DMS 273 (cell line): ENCODE measurements around the gene C2CD4D.
"Not testable (repeated sequence)": the region's sequence is repeated elsewhere in the genome, so short reads cannot be mapped to it uniquely, and the experiment has no call there.

Experiments
- DNase-seq: peaks from one replicate; lab custom pipeline; 2025; ENCODE audit not compliant: unreplicated experiment; lab: John Stamatoyannopoulos, UW

C2CD4D gene

DNA sequence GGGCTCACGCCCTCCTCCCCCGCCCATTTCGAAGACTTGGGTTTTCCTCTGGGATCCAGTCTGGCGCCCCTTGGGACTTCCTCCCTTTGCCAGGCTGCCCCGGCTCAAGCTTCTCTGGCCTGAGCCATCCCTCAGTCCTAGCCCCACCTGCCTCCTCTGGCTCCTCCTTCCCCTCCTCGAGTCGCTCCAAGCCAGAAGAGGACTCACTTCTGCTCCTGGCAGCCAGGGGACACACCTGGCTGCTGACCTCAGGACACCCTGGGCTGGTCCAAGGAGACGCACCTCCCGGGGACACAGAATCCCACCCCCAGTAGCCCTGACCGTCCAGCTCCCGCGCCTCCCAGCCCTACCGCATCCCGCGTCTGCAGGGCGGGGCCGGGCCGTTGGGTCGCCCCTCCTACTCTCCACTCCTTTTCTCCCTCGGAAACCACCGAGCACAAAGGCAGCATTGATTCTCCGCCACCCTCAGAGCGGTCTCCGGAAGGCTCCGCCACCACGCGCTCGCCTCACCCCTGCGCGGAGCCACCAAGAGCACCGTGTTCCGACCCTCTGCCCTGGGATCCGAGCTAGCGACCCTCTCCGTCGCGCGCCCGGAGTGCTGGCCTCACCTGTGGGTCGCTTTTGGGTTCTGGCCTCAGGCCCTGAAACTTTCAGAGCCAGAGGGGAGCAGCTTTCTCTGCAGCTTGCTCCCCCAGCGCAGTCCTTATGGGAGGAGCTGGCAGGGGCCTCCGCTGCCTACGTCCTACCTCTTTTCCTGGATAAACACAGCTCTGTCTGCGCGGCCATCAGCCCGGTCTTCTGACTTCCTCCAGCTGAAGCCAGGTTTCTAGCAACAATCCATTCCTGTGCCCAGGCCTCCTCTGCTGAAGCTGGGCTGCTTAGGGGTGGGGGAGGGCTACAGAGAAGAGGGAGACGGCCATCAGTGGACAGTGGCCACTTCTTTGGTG, at the start of gene C2CD4D:
TSS of gene C2CD4D (minus strand) at position 364 of the 947 bp plus-strand sequence. CDS start 831 bp downstream, outside the sequence.
- no peak for DNase-seq

DNA sequence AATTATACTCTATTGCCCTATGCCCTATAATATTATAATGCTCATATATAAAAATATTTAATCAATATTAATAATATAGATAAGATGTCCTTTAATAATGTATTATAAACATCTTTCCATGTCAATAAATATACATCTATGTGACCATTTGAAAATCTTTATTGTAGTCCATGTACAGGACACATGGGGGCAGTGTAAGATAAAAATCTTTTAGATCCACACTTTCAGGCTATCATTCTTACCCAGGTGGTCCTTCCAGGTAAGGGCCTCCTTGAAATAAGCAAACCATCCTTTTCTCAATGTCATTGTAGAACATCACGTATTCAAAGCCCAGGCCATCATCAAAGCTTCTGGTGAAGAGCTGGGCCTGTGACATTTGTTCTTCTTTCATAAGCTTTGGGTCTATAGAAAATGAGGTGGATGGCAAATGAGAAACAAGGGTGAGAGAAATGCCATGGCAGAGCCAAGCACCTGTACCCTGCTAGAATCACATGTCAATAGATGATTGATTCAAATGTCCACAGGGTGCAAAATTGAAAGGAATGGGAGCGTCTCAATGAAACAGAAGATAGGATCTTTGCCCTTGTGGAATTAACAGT, 49.5 kb upstream of the C2CD4D start:
- peak; percentile 35 for DNase-seq

DNA sequence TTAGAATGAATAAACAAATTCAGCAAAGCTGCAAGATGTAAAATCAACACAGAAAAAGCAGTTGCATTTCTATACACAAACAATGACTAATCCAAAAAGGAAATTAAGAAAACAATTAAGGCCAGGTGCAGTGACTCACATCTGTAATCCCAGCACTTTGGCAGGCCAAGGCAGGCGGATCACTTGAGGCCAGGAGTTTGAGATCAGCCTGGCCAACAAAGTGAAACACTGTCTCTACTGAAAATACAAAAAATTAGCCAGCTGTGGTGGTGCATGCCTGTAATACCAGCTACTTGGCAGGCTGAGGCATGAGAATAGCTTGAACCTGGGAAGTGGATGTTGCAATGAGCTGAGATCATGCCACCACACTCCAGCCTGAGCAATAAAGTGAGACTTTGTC, 47.4 kb upstream of the C2CD4D start:
- no peak for DNase-seq

DNA sequence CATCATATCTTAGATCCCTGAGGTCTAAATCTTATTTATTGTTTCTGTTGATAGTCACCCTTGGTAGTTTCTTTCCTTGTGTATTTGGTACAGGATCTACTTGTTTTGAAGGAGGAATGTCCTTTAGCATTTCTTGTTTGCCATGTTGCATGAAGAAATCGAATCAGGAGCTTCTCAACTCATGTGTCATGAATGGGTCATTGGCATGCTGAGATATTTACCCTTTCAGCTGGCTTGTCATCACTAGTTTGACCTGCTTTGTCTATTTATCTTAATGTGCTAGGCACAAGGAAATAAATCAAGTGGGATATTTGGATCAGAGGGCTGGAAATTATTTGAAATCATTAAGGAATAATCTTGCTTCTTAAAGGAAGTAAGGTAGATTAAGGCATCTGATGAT, 45.9 kb upstream of the C2CD4D start:
- no peak for DNase-seq

DNA sequence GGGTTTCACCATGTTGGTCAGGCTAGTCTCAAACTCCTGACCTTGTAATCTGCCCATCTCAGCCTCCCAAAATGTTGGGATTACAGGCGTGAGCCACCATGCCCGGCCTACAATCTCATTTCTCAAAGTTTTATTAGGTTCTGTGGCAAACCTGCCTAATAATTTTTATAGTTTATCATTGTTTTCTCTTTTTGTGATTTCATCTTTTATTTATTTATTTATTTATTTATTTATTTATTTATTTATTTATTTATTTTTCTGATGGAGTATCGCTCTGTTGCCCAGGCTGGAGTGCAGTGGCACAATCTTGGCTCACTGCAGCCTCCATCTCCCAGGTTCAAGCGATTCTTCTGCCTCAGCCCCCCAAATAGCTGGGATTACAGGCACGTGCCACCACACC, 45.3 kb upstream of the C2CD4D start:
- DNase-seq = not testable (repeated sequence)

DNA sequence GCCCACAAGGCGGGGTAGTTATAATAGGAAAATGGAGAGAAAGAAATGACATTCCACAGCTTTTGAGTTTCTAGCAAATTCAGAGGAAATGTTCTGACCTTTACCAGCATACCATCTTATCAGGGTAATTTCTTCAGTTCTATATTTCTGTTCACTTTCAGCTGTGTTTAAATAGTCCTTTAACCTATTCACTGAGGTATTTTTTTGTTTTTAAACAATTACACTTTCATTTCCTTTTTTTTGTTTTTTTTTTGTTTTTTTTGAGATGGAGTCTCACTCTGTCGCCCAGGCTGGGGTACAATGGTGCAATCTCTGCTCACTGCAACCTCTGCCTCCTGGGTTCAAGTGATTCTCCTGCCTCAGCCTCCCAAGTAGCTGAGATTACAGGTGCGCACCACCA, 44.8 kb upstream of the C2CD4D start:
- DNase-seq = not testable (repeated sequence)

DNA sequence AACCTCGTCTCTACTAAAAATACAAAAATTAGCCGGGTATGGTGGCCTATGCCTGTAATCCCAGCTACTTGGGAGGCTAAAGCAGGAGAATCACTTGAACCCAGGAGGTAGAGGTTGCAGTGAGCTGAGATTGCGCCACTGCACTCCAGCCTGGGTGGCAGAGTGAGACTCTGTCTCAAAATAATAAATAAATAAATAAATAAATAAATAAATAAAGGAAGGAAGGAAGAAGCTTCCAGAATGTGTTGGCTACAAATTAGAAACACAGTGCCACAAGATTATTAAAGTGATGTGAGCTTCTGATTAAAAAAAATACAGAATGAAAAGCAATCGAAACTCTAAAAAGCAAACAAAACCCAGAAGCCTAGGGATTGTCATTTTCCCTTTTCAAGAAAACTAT, 44.3 kb upstream of the C2CD4D start:
- not testable (repeated sequence) for DNase-seq

DNA sequence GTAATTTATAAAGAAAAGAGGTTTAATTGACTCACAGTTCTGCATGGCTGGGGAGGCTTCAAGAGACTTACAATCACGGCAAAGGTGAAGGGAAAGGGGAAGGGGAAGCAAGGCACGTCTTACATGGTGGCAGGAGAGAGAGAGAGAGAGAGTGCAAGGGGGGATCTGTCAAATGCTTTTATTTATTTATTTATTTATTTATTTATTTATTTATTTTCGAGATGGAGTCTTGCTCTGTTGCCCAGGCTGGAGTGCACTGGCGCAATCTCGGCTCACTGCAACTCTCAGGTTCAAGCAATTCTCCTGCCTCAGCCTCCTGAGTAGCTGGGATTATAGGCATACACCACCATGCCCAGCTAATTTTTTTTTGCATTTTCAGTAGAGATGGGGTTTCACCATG, 43.3 kb upstream of the C2CD4D start:
- not testable (repeated sequence) for DNase-seq

DNA sequence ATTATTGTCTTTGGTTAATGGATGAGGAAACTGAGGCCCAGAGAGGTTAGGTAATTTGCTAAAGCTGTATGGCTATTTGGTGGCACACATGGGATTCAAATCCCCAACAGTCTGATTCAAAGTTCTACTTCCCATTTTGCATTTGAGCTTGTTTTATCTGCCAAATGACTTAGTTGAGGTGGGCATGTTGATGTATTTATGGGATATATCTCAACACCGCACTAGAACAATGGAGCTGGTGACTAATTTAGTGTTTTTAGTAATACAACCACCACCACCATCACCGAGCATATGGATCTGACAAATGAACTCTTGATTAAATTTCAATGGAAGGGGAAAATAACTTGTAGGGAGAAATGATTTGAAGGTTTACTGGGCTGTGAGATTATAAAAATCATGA, 42.8 kb upstream of the C2CD4D start:
- DNase-seq = no peak

DNA sequence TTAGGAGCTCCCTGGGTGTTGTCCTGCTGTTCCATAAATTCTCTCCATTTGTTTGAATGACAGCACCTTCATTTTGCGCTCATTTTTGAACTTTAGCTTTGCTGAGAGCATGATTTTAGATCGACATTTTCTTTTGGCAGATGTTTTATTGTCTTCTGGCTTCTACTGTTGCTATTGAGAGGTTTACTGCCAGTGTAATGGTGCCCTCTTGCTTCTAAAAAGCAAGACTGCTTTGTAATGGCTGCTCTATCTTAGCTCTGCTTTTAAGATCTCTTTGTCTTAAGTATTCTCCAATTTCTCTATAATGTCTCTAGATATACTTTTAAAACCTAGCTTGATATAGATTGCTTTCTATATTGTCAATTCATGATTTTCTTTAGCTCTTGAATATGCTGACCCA, 41.9 kb upstream of the C2CD4D start:
- DNase-seq = no peak

DNA sequence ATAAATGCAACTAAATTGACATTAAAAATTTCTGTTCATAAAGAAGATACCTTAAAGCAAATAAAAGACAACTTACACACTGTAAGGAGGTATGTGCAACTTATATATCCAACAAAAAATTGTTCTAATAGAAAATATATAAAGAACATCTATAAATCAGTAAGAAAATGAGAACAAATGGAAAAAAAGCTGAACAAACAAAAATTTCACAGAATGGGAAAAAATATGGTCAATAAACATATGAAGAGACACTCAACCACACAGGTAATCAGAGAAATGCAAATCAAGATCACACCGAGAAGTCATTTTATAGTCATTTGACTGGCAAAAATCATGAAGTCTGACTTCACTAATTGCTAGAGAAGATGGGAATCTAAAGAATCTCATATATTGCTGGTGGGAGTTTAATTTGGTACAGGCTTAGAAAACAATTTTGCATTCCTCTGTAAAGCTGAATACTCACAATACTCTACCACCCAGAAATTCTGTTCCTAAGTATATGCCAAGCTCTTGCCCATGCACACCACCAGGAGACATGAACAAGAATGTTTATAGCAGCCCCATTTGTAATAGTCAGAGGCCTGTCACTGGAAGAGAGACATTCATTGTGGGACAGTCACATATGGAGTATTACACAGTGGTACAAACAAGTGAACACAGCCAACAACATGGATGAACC, 35.9 kb upstream of the C2CD4D start:
- no peak for DNase-seq

DNA sequence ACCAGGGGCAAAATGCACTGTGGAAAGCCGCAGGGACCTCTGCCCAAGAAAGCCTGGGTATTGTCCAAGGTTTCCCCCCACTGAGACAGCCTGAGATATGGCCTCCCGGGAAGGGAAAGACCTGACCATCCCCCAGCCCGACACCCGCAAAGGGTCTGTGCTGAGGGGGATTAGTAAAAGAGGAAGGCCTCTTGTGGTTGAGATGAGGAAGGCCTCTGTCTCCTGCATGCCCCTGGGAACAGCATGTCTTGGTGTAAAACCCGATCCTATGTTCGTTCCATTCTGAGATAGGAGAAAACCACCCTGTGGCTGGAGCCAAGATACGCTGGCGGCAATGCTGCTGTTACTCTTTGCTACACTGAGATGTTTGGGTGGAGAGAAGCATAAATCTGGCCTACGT, 33.2 kb upstream of the C2CD4D start:
- DNase-seq = not testable (repeated sequence)

DNA sequence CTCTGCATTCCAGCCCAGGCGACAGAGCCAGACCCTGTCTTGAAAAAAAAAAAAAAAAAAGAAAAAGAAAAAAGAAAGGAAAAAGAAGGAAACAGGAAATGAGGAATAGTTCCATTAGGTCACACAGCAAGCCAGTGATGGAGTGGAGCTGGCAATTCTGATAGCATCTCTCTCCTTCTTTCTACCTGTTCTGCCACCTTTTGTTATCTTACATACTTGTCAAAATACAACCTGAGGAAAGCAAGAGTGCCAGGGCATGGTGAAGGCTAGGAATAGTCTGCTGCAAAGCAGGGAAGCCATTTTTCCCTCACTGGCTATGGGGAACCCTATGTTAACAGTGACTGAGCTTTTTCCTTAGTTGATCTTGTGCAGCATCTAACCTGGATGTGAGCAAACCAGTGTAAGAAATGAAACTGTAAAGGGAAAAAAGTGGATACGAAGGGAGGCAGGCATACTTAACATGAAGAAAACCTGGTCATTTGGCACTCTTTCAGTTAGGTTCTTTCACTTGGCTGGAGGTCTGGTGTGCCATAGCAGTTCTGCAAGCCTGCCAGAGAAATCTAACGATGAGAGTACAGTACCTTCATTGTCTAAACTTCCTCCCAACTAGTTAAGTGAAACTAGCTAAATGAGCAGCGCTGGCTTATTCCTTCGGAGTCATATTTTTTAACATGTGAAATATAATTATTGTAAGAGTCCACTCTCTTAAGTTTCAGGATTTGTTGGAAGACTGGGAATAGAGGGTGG, 31.8 kb upstream of the C2CD4D start:
- no peak for DNase-seq

DNA sequence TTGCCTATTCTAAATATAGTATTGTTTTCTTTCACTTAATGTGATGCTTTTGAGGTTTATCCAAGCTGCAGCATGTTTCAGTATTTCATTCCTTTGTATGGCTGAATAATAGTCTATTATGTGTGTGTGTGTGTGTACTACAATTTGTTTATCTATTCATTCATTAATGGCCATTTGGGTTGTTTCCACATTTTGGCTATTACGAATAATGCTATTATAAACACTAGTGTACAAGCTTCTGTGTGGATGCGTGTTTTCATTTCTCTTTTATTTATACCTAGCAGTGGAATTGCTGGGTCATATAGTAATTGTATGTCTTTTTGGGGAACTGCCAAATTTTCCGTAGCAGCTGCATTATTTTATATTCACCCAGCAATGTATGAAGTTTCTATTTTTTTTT, 28.9 kb upstream of the C2CD4D start:
- no peak for DNase-seq

DNA sequence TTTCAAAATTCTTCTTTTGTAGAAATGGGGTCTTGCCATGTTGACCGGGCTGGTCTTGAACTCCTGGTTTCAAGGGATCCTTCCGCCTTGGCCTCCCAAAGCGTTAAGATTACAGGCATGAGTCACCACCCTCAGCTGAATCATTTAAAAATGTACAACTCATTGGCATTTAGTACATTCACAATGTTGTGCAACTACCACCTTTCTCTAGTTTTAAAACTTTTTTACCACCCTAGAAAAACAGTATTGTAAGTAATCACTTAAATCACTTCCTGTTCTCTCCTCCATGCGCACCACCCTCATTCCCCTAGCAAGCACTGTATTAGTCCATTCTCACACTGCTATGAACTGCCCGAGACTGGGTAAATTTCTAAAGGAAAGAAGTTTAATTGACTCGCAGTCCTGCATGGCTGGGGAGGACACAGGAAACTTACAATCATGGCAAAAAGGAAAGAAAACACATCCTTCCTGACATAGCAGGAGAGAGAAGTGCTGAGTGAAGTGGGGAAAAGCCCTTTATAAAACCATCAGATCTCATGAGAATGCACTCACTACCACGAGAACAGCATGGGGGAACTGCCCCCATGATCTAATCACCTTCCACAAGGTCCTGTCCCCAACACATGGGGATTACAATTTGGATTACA, 28.3 kb upstream of the C2CD4D start:
- no peak for DNase-seq

DNA sequence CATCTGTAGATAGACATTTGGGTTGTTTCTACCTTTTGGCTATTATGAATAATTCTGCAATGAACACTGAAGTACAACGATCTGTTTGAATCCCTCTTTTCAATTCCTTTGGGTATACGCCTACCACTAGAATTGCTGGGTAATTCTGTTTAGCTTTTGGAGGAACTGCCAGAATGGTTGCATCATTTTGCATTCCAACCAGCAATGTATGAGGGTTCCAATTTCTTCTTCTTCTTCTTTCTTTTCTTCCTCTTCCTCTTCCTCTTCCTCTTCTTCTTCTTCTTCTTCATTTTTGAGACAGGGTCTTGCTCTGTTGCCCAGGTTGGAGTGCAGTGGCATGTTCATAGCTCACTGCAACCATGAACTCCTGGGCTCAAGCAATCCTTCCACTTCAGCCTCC, 27.7 kb upstream of the C2CD4D start:
- no peak for DNase-seq

DNA sequence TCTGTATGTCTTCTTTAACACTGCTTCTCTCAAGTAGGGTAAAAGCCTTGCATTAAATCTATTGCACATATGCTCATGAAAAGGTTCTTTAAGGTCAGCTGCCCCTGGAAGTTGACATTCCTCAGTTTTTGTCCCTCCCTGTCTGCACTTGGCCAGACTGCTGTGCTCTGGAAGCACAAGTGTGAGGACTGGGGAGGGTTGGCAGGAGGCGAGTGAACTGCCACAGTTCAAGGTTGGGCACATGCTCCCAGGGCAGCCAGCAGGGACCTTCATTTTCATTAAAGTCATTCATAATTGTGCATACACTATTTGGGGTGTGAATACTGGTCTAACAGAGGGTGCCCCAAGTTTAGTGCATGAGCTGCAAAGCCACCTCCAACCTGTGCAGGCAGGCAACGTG, 24.8 kb upstream of the C2CD4D start:
- DNase-seq = peak; percentile 48

DNA sequence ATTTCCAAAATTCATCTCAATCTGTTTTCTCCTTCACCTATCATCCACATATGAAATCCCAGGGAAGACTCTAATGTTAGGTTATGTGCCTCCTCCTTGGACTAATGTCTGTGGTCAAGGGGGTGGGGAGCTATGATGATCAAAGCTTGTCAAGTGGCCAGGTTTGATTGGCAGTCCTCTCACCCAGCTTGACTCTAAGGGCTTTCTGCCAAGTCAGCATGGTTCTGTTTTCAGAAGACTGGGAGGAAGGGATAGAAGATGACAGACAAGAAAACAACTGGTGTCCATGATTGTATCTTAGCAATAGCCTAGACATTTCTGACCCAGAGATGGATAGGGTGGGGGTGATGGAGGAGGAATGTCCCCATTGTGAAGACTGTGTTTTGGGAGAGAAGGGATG, 23.0 kb upstream of the C2CD4D start:
- DNase-seq = no peak

DNA sequence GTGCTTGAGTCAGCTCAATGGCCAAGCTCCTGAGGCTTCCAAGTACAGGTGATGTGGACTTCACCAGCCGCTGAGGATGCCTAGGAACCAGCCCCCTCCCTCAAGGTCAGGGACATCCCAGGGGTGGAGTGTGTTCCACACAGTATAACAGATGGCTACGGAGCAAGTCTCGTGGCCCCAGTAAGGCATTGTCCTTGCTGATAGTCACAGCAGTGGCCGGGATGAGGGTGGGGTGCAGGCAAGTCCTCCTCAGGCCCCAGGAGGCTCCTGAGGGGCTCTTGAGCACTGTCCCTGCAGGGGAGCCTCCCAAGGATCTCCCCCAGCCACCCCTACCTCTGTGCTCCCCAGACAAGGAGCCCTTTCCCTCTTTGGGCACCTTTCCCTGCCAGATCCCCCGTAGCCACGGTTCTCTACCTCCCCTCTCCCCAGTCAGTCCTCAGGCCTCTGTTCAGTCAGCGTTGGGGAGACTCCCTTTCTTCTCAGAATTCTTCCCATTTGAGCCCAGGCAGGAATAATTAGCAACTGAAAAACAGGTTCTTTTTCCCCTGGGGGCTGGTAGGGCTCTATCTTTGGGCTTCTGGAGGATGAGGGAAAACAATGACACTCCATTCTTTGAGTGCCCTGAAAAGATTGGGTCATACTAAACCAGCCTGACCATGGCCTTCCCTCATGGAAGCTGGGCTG, 21.0 kb upstream of the C2CD4D start:
- DNase-seq = no peak

DNA sequence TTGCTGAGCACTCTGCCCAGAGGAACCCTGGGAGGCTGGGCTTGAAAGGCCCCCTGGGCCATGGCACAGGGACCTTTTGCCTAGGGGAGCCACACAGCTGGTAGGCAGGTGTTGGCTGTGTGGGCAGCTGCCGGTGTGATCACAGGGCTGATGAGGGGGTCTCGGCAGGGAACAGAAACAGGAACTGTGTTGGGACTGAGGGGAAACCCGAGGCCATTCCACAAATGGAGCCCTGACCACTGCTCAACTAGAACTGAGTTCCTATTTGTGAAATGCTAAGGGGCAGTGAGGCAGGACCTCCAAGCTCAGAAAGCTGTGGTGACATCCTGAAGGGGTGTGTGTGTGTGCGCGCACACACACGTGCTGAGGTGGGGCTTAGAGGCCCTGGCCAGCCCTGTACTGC, 20.3 kb upstream of the C2CD4D start:
- no peak for DNase-seq
